ENCODE data around the gene GPR83. TPM values are rescaled to one million over a fixed set of nuclear protein-coding genes. Genes with fewer than 3 reads are reported as not detected.

Gene GPR83
- total and polyA plus RNA-seq, 2 of the 4 experiments (the other 2 are of a cell fraction), result under 0.01 to 0.07 TPM

GRCh38 chr11:94400457-94400838, 771 bp downstream of the GPR83 start:
- Histone ChIP-seq H3K18ac (ENCODE audit: low read depth, low read length) (no peak overlapping the region), H4K5ac (ENCODE audit: low read depth, low read length) (no peak overlapping the region), H3K4me3 (ENCODE audit: insufficient read depth, low read depth, low read length) (no peak overlapping the region; the same call in 1 of the 2 replicates), H2BK5ac (ENCODE audit: low read depth, low read length, poor library complexity, severe bottlenecking) (no peak overlapping the region), H3K56ac (ENCODE audit: extremely low read depth, insufficient read depth, low read length) (no peak overlapping the region), H3K27ac (ENCODE audit: insufficient read depth, low read length) (no peak overlapping the region), H3K9me3 (ENCODE audit: control insufficient read depth, insufficient read depth, low read length) (no peaks in the 10 kb centered on the region; the same call in 1 of the 2 replicates), H3K23ac (ENCODE audit: low read depth, low read length) (no peak overlapping the region), H2BK120ac (ENCODE audit: low read depth, low read length) (no peak overlapping the region), H4K91ac (ENCODE audit: insufficient read depth, low read depth, low read length) (no peak overlapping the region), H3K79me1 (ENCODE audit: low read depth in 1 of 2, low read length in 2 of 2) (no peaks in the 10 kb centered on the region), H3K36me3 (ENCODE audit: control insufficient read depth, insufficient read depth, low read length) (no peaks in the 10 kb centered on the region), H2AK9ac (replicated peaks; ENCODE audit: low read depth, low read length, poor library complexity) (peak overlapping the region; percentile 67), H3K27me3 (ENCODE audit: control insufficient read depth, insufficient read depth, low read length) (peaks cover 37% of the 10 kb centered on the region), H2BK15ac (ENCODE audit: low read depth, low read length) (no peak overlapping the region), H4K8ac (ENCODE audit: low read depth in 2 of 2, low read length in 2 of 2) (no peak overlapping the region), H3K4me1 (ENCODE audit: control insufficient read depth, insufficient read depth, low read length) (peaks cover 4% of the 10 kb centered on the region; the same call in 1 of the 2 replicates), H2BK20ac (ENCODE audit: low read depth, low read length) (no peak overlapping the region), H3K4me2 (ENCODE audit: low read depth, low read length) (peak overlapping the region; percentile 93), H3K9ac (ENCODE audit: low read depth, low read length) (no peak overlapping the region), H3K4ac (ENCODE audit: low read depth, low read length) (no peak overlapping the region), H2AFZ (replicated peaks; ENCODE audit: low read length, poor library complexity) (peak overlapping the region; percentile 90), H3K9me1 (ENCODE audit: insufficient read depth, low read length) (no peaks in the 10 kb centered on the region), H3K14ac (replicated peaks; ENCODE audit: low read depth, low read length) (no peak overlapping the region), H2AK5ac (ENCODE audit: low read depth, low read length) (no peak overlapping the region), H4K20me1 (ENCODE audit: insufficient read depth, low read length) (no peaks in the 10 kb centered on the region)
- ChIA-PET POLR2A (ENCODE audit: unreplicated experiment) (no interaction called here), CTCF (no interaction called here)
- intact Hi-C loops (cut with micrococcal nuclease), result no loop called here
- no TSS peak for BruUV-seq (replicated peaks)
- ATAC-seq (ENCODE audit: low read depth) (no peak), DNase-seq (no peak)
- WGBS, 2 experiments (ENCODE audit: extremely low coverage in 2 of 2, insufficient read length in 1 of 2), result 29% methylated on average over 4 of the region's 4 CpGs; no CpG with 5 or more reads in 1 of the 2 experiments
- dilution Hi-C loops (cut with HindIII; ENCODE audit: low sequenced_read_pairs, unreplicated experiment), result no loop called here
- in situ Hi-C loops (cut with MboI; ENCODE audit: low sequenced_read_pairs), result no loop called here
- TF ChIP-seq CHD1 (IDR thresholded peaks at IDR 0.05; ENCODE audit: low read depth, low read length), result no peak
- TF ChIP-seq SMC3 (IDR thresholded peaks at IDR 0.05; ENCODE audit: low read depth, low read length), result no peak
- TF ChIP-seq RAD21 (IDR thresholded peaks at IDR 0.05; ENCODE audit: low read length), result no peak

All from IMR-90 (cell line).